SK-N-SH treated with all-trans-retinoic acid at 6 μM for 48 hours (cell line): ENCODE data around the gene VEZF1.

Experiments used
- ATAC-seq: fragments of 200-7000 bp; cut with Tn5 transposase; 3 replicates; pipeline ENCODE4 v1.9.1; 2020; ENCODE audit warnings: mild to moderate bottlenecking, moderate library complexity
- ARNTL ChIP-seq: fragments of 450-650 bp; formaldehyde crosslinking; IDR thresholded peaks from 2 replicates; pipeline ENCODE4 v1.5.0; 2020; ENCODE audit warnings: low read depth, mild to moderate bottlenecking, moderate library complexity, borderline replicate concordance
- BACH2 ChIP-seq: fragments of 250-450 bp; sonication (Bioruptor Pico); IDR thresholded peaks from 2 replicates; pipeline ENCODE4 v1.9.0; 2021; ENCODE audit warnings: mild to moderate bottlenecking, borderline replicate concordance
- CREB5 ChIP-seq: fragments of 250-450 bp; sonication (Bioruptor Pico); IDR thresholded peaks from 2 replicates; pipeline ENCODE4 v1.5.1; 2020; ENCODE audit warnings: low read depth, mild to moderate bottlenecking, moderate library complexity
- CSDC2 ChIP-seq: fragments of 250-450 bp; sonication (Bioruptor Pico); IDR thresholded peaks from 2 replicates; pipeline ENCODE4 v1.5.0; 2020; ENCODE audit warnings: mild to moderate bottlenecking, moderate library complexity
- CSRNP3 ChIP-seq: fragments of 250-450 bp; sonication (Bioruptor Pico); IDR thresholded peaks from 2 replicates; pipeline ENCODE4 v1.5.1; 2021; ENCODE audit warnings: mild to moderate bottlenecking, moderate library complexity
- ISL1 ChIP-seq: fragments of 250-450 bp; sonication (Bioruptor Pico); IDR thresholded peaks from 2 replicates; pipeline ENCODE4 v2.1.2; 2022; ENCODE audit warnings: mild to moderate bottlenecking, moderate library complexity
- OSR1 ChIP-seq: fragments of 250-450 bp; sonication (Bioruptor Pico); IDR thresholded peaks from 2 replicates; pipeline ENCODE4 v1.8.0; 2022; ENCODE audit warnings: moderate library complexity, mild to moderate bottlenecking, inconsistent platforms
- PPARA ChIP-seq: fragments of 250-450 bp; sonication (Bioruptor Pico); IDR thresholded peaks from 2 replicates; pipeline ENCODE4 v1.5.0; 2020; ENCODE audit warnings: mild to moderate bottlenecking, borderline replicate concordance
- RARB ChIP-seq: fragments of 250-450 bp; sonication (Bioruptor Pico); IDR thresholded peaks from 2 replicates; pipeline ENCODE4 v1.8.0; 2021; ENCODE audit warnings: mild to moderate bottlenecking, moderate library complexity
- SNAI2 ChIP-seq: fragments of 250-450 bp; sonication (Bioruptor Pico); IDR thresholded peaks from 2 replicates; pipeline ENCODE4 v1.5.0; 2020; ENCODE audit warnings: mild to moderate bottlenecking, moderate library complexity
- TCF4 ChIP-seq: fragments of 250-450 bp; sonication (Bioruptor Pico); IDR thresholded peaks from 2 replicates; pipeline ENCODE4 v1.8.0; 2021; ENCODE audit warnings: mild to moderate bottlenecking, moderate library complexity, borderline replicate concordance
- TOX ChIP-seq: fragments of 250-450 bp; sonication (Bioruptor Pico); IDR thresholded peaks from 2 replicates; pipeline ENCODE4 v1.8.0; 2021; ENCODE audit warnings: mild to moderate bottlenecking, moderate library complexity, borderline replicate concordance
- TSHZ2 ChIP-seq: fragments of 250-450 bp; sonication (Bioruptor Pico); IDR thresholded peaks from 2 replicates; pipeline ENCODE4 v1.5.0; 2020; ENCODE audit warnings: mild to moderate bottlenecking, moderate library complexity
- ZC3H10 ChIP-seq: fragments of 250-450 bp; sonication (Bioruptor Pico); IDR thresholded peaks from 2 replicates; pipeline ENCODE4 v1.5.1; 2021; ENCODE audit warnings: mild to moderate bottlenecking, moderate library complexity
- ZFP3 ChIP-seq: fragments of 250-450 bp; sonication (Bioruptor Pico); IDR thresholded peaks from 2 replicates; pipeline ENCODE4 v1.5.0; 2020; ENCODE audit warnings: mild to moderate bottlenecking, moderate library complexity
- ZFP30 ChIP-seq: fragments of 450-650 bp; formaldehyde crosslinking; IDR thresholded peaks from 2 replicates; pipeline ENCODE4 v1.5.0; 2022; ENCODE audit warnings: mild to moderate bottlenecking, moderate library complexity
- ZNF565 ChIP-seq: fragments of 450-650 bp; formaldehyde crosslinking; conservative IDR thresholded peaks from 2 replicates; pipeline ENCODE4 v1.5.0; 2020; ENCODE audit warnings: low read depth, mild to moderate bottlenecking, moderate library complexity
- ZNF70 ChIP-seq: fragments of 450-650 bp; formaldehyde crosslinking; IDR thresholded peaks from 2 replicates; pipeline ENCODE4 v1.5.0; 2020; ENCODE audit warnings: mild to moderate bottlenecking, moderate library complexity
- ZNF8 ChIP-seq: fragments of 450-650 bp; formaldehyde crosslinking; IDR thresholded peaks from 2 replicates; pipeline ENCODE4 v1.5.0; 2020; ENCODE audit warnings: mild to moderate bottlenecking, moderate library complexity
- TF ChIP-seq, protein P1 (sequence below): fragments of 250-450 bp; sonication (Bioruptor Pico); IDR thresholded peaks from 2 replicates; pipeline ENCODE4 v1.8.0; 2021; ENCODE audit warnings: low read depth, mild to moderate bottlenecking, moderate library complexity, borderline replicate concordance
- TF ChIP-seq, protein P2 (sequence below): fragments of 250-450 bp; sonication (Bioruptor Pico); IDR thresholded peaks from 2 replicates; pipeline ENCODE4 v1.8.0; 2020; ENCODE audit warnings: mild to moderate bottlenecking, moderate library complexity, borderline replicate concordance

Gene VEZF1

GRCh38 chr17:58020401-58020800, 32.3 kb upstream of the VEZF1 start:
- no peak for ATAC-seq
- TF ChIP-seq TSHZ2 (CRISPR knock-in tag) (no peak), ZNF8 (CRISPR knock-in tag) (no peak), RARB (CRISPR knock-in tag) (no peak), CSRNP3 (CRISPR knock-in tag) (no peak), OSR1 (CRISPR knock-in tag) (no peak), BACH2 (CRISPR knock-in tag) (no peak), ARNTL (CRISPR knock-in tag) (no peak), CREB5 (CRISPR knock-in tag) (no peak), ZNF70 (no peak), ZFP3 (CRISPR knock-in tag) (no peak), ZFP30 (CRISPR knock-in tag) (no peak), ZNF565 (CRISPR knock-in tag) (no peak), ZC3H10 (CRISPR knock-in tag) (no peak), TOX (no peak), SNAI2 (CRISPR knock-in tag) (no peak), PPARA (CRISPR knock-in tag) (no peak), CSDC2 (CRISPR knock-in tag) (no peak), TCF4 (no peak)
- TF ChIP-seq, protein P1, sequence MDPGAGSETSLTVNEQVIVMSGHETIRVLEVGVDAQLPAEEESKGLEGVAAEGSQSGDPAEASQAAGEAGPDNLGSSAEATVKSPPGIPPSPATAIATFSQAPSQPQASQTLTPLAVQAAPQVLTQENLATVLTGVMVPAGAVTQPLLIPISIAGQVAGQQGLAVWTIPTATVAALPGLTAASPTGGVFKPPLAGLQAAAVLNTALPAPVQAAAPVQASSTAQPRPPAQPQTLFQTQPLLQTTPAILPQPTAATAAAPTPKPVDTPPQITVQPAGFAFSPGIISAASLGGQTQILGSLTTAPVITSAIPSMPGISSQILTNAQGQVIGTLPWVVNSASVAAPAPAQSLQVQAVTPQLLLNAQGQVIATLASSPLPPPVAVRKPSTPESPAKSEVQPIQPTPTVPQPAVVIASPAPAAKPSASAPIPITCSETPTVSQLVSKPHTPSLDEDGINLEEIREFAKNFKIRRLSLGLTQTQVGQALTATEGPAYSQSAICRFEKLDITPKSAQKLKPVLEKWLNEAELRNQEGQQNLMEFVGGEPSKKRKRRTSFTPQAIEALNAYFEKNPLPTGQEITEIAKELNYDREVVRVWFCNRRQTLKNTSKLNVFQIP (CRISPR knock-in tag): no peak
- TF ChIP-seq, protein P2, sequence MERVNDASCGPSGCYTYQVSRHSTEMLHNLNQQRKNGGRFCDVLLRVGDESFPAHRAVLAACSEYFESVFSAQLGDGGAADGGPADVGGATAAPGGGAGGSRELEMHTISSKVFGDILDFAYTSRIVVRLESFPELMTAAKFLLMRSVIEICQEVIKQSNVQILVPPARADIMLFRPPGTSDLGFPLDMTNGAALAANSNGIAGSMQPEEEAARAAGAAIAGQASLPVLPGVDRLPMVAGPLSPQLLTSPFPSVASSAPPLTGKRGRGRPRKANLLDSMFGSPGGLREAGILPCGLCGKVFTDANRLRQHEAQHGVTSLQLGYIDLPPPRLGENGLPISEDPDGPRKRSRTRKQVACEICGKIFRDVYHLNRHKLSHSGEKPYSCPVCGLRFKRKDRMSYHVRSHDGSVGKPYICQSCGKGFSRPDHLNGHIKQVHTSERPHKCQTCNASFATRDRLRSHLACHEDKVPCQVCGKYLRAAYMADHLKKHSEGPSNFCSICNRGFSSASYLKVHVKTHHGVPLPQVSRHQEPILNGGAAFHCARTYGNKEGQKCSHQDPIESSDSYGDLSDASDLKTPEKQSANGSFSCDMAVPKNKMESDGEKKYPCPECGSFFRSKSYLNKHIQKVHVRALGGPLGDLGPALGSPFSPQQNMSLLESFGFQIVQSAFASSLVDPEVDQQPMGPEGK (CRISPR knock-in tag): no peak
- TF ChIP-seq, all 23 proteins: peak for 0

DNA sequence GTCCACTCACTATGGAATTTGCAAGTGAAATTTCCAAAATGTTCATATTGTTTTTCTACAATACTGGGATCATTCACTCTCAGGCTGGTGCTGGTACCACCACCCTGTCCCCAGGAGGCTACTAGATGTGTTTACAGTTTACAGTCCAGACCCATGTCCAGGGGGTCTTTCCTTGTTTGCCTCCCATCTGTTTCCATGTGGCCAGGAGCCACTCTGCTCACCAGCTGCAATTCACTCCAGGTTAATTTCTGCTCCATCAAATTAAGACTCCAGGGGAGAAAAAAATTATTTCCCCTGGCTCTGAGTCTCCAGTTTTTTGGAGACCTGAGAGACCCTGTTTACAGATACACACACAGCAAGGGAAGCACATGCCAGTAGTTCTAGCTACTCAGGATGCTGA, 31.5 kb upstream of the VEZF1 start:
- ATAC-seq: no peak
- TF ChIP-seq ZNF70: no peak
- no peak for TF ChIP-seq ISL1
- no peak for TF ChIP-seq OSR1 (CRISPR knock-in tag)
- TF ChIP-seq, protein P1 (CRISPR knock-in tag): no peak
- no peak for TF ChIP-seq CSDC2 (CRISPR knock-in tag)
- no peak for TF ChIP-seq ZNF565 (CRISPR knock-in tag)
- no peak for TF ChIP-seq ZFP3 (CRISPR knock-in tag)
- no peak for TF ChIP-seq SNAI2 (CRISPR knock-in tag)
- no peak for TF ChIP-seq RARB (CRISPR knock-in tag)
- no peak for TF ChIP-seq TCF4
- TF ChIP-seq ZC3H10 (CRISPR knock-in tag): no peak
- no peak for TF ChIP-seq CREB5 (CRISPR knock-in tag)
- TF ChIP-seq ZNF8 (CRISPR knock-in tag): no peak
